Rectal smooth muscle tissue (tissue), 1 donor: ENCODE results near the gene SPHK2.
"Not testable (repeated sequence)": the region's sequence is repeated elsewhere in the genome, so short reads cannot be mapped to it uniquely, and the experiment has no call there.

Source experiments
- H3K27ac ChIP-seq: one replicate; pipeline ENCODE4 v1.7.0; 2013; ENCODE audit warnings: low read depth, low read length, inconsistent platforms
- H3K27me3 ChIP-seq: one replicate; pipeline ENCODE4 v1.7.0; 2013; ENCODE audit warnings: low read length; ENCODE audit not compliant: control insufficient read depth, insufficient read depth
- H3K36me3 ChIP-seq: one replicate; pipeline ENCODE4 v1.7.0; 2013; ENCODE audit warnings: low read length; ENCODE audit not compliant: control insufficient read depth, insufficient read depth
- H3K4me1 ChIP-seq: one replicate; pipeline ENCODE4 v1.7.0; 2013; ENCODE audit warnings: low read length; ENCODE audit not compliant: control insufficient read depth, insufficient read depth
- H3K4me3 ChIP-seq: one replicate; pipeline ENCODE4 v1.7.0; 2013; ENCODE audit warnings: low read length
- H3K9ac ChIP-seq: one replicate; pipeline ENCODE4 v1.7.0; 2013; ENCODE audit warnings: low read length

SPHK2 gene

GRCh38 chr19:48648134-48648533 is 28.8 kb downstream of the SPHK2 start:
- no peak overlapping the region for H3K9ac ChIP-seq
- H3K27ac ChIP-seq, result no peak overlapping the region
- H3K4me1 ChIP-seq, result peaks cover 10% of the 10 kb centered on the region
- H3K27me3 ChIP-seq, result no peaks in the 10 kb centered on the region
- H3K4me3 ChIP-seq, result no peak overlapping the region
- no peaks in the 10 kb centered on the region for H3K36me3 ChIP-seq

GRCh38 chr19:48650974-48651682 is 31.8 kb downstream of the SPHK2 start:
- H3K4me1 ChIP-seq, result no peaks in the 10 kb centered on the region
- H3K27me3 ChIP-seq, result no peaks in the 10 kb centered on the region
- H3K36me3 ChIP-seq, result no peaks in the 10 kb centered on the region
- no peak overlapping the region for H3K9ac ChIP-seq
- no peak overlapping the region for H3K4me3 ChIP-seq
- H3K27ac ChIP-seq, result no peak overlapping the region

DNA sequence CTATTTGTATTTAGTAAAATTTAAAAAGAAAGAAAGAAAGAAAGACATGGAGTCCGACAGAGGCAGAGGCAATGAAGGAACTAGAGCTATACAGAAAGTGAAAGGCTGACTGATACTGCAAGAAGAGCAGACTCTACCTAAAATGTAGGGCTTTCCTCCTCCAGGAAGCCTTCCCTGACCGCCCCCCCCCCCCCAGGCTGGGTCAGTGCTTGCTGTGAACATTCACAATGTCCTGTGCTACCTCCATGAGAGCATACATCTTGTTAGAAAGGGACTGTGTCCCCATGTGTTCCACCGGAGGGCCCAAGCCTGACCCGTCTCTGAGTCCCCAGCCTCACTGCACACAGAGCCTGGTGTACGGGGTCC is 32.4 kb downstream of the SPHK2 start:
- H3K4me3 ChIP-seq, result no peak overlapping the region
- no peak overlapping the region for H3K27ac ChIP-seq
- H3K4me1 ChIP-seq, result no peaks in the 10 kb centered on the region
- no peaks in the 10 kb centered on the region for H3K27me3 ChIP-seq
- H3K36me3 ChIP-seq, result no peaks in the 10 kb centered on the region
- no peak overlapping the region for H3K9ac ChIP-seq

DNA sequence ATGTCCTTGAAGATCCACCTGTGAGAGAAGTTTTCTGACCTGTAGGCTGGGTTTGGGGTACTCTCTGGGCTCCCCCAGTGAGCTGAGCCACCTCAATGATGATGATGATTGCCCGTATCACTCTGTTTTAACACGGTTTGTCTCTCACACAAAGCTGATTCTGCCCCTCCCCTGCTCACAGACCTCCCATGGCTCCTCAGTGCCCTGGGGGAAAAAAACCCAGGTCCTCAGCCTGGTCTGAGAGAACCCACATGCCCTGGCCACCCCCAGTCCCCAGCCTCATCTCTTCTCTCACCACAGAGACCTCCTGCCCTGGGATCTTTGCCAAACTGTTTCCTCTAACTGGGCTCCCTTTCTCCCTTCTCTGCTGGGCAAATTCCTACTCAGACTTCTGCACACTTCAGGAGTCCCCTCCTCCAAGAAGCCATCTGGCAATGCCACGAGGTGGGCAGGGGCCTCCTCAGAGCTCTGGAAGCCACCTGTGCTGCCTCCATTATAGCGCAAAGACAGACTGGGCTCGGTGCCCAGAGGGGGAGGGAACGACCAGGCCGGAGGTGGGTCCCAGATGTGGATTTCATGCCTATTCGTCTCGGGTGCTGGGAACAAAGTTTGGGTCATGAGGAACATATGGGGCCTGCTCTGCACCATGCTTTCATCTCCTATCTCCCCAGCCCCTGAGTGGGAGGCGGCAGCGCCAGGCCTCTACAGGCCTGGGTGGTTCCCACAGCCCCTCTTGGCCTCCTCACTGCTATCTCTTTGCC is 35.2 kb downstream of the SPHK2 start:
- Histone ChIP-seq H3K36me3 (no peaks in the 10 kb centered on the region), H3K27me3 (no peaks in the 10 kb centered on the region), H3K4me3 (no peak overlapping the region), H3K27ac (no peak overlapping the region), H3K9ac (no peak overlapping the region), H3K4me1 (no peaks in the 10 kb centered on the region)

DNA sequence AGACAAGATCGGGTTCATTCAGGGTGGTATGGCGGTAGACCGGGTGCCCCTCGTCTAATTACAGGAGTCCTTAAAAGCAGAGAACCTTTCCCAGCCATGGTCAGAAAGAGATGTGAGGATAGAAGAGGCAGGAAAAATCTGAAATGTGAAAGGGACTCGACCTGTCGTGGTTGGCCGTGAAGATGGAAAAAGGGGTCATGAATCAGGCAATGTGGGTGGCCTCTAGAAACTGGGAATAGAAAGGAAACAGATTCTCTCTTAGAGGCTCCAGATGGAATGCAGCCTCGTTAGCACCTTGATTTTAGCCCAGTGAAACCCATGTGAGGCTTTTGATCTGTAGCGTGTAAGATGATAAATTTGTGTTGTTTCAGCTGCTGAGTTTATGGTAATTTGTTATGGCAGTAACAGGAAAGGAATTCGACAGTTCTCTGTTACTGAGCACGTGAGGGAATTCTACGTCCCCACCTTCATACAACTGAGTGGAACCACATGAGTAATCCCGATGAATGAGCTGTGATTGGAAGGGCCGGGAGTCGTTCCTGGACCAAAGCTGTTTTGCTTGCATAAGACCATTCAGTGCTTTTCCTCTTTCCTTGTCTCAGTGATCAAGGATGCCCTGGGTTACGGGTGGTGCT is 37.7 kb downstream of the SPHK2 start:
- Histone ChIP-seq H3K36me3 (no peaks in the 10 kb centered on the region), H3K27me3 (no peaks in the 10 kb centered on the region), H3K4me1 (peaks cover 5% of the 10 kb centered on the region), H3K9ac (no peak overlapping the region), H3K4me3 (no peak overlapping the region), H3K27ac (no peak overlapping the region)

GRCh38 chr19:48657828-48658227 is 38.5 kb downstream of the SPHK2 start:
- H3K27ac ChIP-seq, H3K4me1 ChIP-seq, H3K4me3 ChIP-seq, H3K36me3 ChIP-seq, H3K9ac ChIP-seq, H3K27me3 ChIP-seq: not testable (repeated sequence)

GRCh38 chr19:48658483-48658882 is 39.2 kb downstream of the SPHK2 start:
- no peak overlapping the region for H3K4me3 ChIP-seq
- peaks cover 5% of the 10 kb centered on the region for H3K4me1 ChIP-seq
- H3K27ac ChIP-seq, result no peak overlapping the region
- H3K9ac ChIP-seq, result no peak overlapping the region
- H3K36me3 ChIP-seq, result no peaks in the 10 kb centered on the region
- no peaks in the 10 kb centered on the region for H3K27me3 ChIP-seq

DNA sequence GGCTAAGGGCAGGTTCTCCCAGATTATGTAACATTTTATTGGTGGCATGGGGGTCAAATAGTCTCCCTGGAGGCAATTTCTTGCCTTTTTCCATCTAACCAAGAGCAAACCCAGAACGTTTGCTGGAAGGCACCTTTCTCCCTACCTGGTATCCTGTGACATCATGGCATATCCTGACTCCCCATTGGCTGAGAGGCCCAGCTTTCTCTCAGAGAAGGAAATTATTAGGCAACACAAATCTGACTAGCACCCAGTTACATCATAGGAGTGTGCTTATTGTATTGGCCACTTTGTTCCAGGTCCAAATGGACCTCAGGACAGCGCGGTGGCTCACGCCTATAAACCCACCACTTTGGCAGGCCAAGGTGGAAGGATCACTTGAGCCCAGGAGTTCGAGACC is 40.5 kb downstream of the SPHK2 start:
- no peak overlapping the region for H3K27ac ChIP-seq
- no peak overlapping the region for H3K9ac ChIP-seq
- H3K27me3 ChIP-seq, result no peaks in the 10 kb centered on the region
- peaks cover 5% of the 10 kb centered on the region for H3K4me1 ChIP-seq
- no peaks in the 10 kb centered on the region for H3K36me3 ChIP-seq
- no peak overlapping the region for H3K4me3 ChIP-seq

- peak overlapping the region; percentile 16 for H3K27ac ChIP-seq
- H3K27me3 ChIP-seq, result no peaks in the 10 kb centered on the region
- no peaks in the 10 kb centered on the region for H3K36me3 ChIP-seq
- peak overlapping the region; percentile 0 for H3K4me3 ChIP-seq
- H3K4me1 ChIP-seq, result peaks cover 5% of the 10 kb centered on the region
- H3K9ac ChIP-seq, result no peak overlapping the region
These were observed 41.8 kb downstream of the SPHK2 start for GRCh38 chr19:48660852-48661710.

DNA sequence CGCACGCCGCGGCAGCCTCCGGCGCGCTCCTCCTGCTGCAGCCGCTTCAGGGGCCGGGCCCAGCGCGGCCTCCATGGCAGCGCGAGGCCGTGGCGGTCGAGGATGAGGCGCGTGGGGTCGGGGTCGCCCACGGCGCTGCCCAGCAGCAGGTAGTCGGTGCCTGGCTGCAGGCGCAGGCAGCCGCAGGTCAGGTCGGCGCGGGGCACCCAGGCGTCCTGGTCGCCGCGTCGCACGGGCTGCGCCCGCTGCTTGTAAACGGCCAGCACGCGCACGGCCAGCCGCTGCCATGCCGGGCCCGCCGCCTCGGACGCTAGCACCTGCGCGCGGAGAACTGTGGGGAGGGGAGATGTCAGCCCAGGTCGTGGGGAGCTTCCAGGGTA is 42.4 kb downstream of the SPHK2 start:
- Histone ChIP-seq H3K9ac (no peak overlapping the region), H3K27ac (no peak overlapping the region), H3K36me3 (no peaks in the 10 kb centered on the region), H3K27me3 (no peaks in the 10 kb centered on the region), H3K4me3 (no peak overlapping the region), H3K4me1 (peaks cover 5% of the 10 kb centered on the region)

DNA sequence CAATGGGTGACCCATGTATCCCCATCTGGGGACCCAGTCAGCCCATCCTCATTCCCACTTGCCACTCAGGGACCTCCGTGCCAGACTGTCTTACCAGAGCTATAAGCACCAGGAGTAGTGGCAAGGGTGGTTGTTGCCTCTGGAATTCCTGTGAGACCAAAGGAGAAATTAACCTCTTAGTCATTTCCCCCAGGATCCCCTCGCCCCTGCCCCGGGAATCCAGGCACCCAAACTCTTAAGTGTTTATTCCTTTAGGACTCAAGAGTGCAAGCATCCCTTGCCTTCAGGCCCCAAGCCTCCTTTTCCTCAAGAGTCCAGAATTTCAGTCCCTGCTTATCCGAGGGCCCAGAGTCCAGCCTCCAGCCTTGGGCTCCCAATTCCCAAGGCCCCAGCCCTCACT is 44.4 kb downstream of the SPHK2 start:
- Histone ChIP-seq H3K27me3 (no peaks in the 10 kb centered on the region), H3K36me3 (no peaks in the 10 kb centered on the region), H3K9ac (no peak overlapping the region), H3K4me3 (no peak overlapping the region), H3K4me1 (peaks cover 5% of the 10 kb centered on the region), H3K27ac (no peak overlapping the region)

GRCh38 chr19:48664476-48664875 is 45.2 kb downstream of the SPHK2 start:
- no peaks in the 10 kb centered on the region for H3K27me3 ChIP-seq
- no peak overlapping the region for H3K27ac ChIP-seq
- H3K9ac ChIP-seq, result no peak overlapping the region
- H3K4me3 ChIP-seq, result no peak overlapping the region
- H3K4me1 ChIP-seq, result peaks cover 5% of the 10 kb centered on the region
- H3K36me3 ChIP-seq, result no peaks in the 10 kb centered on the region
